ENCODE results near the gene FAM240A. TPM values are rescaled to one million over a fixed set of nuclear protein-coding genes. Genes with fewer than 3 reads are reported as not detected.

The FAM240A gene
- polyA plus RNA-seq, 5 donors, result not detected

DNA sequence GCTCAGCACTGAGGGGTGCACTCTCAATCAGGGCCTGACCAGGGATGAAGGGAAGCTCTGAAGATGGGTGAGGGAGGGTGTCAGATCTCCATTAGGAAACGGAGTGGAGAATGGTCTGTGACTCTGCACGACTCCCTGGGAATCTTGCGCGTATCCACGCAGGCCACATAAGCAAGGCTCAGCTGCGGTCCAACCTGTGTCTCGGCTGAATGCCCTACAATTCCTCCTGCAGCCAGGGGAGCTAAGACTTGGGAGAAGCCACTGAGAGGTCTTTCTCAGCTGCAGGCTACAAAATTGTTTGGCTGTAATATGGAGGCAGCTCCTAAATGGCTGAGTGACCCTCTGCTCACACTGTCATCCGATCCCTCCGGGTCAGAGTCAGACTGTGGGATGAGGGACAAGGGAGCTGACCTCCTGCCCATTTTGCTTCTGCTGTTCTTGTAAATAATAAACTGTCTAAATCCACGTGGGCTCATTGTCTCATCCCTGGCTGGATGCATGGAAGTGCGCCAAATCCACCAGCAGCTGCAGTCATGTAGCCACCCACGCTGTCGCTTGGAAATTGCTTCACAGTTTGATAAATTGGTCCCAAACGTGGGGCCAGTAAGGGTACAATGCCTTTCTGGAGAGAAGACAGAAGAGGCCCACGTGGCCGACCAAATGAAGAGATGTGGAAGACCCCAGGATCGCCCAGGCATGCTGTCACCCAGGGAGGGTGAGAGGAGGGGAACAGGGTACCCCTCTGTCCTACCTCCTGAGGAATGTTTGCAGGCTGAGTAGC is 50.6 kb downstream of the FAM240A start:
- peak; percentile 45 to 51 for DNase-seq

DNA sequence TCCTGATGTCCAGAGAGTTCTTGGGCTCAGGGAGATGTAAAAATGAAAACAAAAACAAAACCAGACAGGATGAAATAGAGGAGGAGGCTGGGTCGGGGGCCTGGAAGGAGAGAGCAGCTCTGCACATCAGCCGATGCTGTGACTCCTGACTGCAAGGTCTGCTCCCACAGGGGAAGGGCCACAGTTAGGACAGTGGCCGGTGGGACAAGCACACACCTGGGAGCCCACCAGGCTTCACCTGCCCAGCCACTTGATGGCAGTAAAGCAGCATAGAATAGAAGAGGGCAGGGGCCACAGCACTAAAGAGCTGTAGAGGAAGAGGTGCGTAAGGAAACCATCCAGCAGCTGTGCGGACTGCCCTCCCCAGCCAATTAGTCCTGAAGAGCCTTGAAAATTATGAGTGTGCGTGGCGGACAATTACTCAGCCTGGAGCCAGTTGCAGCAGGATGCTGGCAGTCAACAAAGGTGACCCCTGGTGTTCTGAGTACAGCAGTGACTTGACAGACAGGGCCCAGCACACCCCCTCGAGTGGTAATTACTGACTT is 51.3 kb downstream of the FAM240A start:
- no peak for DNase-seq

GRCh38 chr3:46664188-46664970 is 52.1 kb downstream of the FAM240A start:
- no peak for DNase-seq

DNA sequence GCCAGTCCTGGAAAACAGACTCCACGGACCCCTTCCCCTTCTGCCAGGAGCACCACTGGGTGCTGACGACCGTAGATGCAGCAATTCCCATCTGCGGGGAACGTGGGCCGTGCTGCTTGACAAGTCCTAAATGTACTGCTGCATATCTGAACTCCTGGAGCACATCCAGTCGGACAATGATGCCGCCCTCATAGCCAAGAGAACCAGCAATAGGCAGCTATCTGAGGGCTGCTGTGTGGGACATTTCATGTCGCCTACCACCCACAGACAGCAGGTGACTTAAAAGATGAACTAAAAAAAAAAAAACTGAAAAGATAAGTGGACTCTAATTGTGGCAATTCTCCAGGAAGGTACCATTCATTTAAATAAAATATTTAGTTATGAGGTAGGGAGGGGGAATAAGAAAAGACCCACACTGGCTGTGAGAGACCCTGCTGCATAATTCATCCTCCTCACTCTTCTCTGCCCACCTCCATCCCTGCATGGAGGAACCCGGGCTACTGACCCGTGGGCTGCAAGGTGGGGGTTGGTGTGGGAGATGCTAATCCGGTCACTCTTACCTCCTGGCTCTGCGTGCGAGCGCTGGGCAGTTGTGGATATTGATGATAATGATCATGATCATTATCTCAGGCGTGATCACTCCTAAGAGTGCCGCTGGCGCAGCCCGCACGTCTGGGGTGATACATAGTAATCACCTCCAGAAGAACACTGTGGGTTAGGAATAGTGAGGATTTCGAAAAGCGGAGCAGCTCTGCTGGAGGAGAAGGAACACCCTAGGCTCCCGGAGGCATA is 52.8 kb downstream of the FAM240A start:
- no peak for DNase-seq

- no peak for DNase-seq
Observed at GRCh38 chr3:46665763-46666452, 53.6 kb downstream of the FAM240A start.

- DNase-seq, result no peak
Observed at GRCh38 chr3:46666453-46666845, 54.1 kb downstream of the FAM240A start.

DNA sequence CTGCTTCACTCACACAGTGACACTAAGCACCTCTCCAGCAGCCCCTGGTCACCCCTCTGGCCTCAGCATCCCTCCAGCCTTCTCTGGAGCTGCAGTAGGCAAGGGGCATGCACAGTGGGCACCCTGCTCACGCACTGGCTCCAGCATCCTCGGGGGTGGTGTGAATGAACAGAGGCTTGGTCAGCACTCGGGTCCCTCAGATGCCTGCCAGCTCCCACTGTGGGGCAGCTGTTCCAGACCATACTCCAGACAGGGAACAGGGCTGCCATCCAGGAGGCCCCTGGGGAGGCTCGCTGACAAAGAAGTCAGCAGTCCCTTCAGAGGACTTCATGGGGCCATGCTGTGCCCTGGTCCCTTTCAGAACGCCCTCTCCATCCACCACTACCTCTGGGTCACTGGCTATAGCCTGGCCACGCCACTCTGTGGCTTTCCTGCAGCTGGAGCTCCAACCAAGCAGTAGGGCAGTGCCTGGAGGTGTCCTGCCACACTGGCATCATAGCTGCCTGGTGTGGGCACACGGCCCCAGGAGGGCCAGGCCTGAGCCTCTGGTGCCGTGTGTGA is 54.8 kb downstream of the FAM240A start:
- DNase-seq, result no peak

DNA sequence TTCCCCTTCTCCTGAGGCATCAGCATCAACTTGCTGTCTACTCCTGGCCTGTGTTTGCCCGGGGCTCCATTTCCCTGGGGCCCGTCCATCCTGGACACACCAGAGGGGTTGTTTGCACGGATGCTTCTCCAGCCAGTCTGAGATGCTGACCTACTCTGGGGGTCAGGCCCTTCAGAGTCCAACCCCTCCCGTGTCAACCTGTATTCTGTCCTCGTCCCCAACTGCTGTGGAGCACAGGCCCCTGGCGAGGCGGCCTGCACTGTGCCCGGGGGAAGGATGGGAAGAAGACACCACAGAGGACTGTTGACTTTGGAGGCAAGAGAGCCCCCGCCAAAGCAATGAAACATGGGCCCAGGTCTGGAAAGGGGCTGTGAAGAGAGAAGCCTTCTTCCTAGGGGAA is 55.3 kb downstream of the FAM240A start:
- no peak for DNase-seq

DNA sequence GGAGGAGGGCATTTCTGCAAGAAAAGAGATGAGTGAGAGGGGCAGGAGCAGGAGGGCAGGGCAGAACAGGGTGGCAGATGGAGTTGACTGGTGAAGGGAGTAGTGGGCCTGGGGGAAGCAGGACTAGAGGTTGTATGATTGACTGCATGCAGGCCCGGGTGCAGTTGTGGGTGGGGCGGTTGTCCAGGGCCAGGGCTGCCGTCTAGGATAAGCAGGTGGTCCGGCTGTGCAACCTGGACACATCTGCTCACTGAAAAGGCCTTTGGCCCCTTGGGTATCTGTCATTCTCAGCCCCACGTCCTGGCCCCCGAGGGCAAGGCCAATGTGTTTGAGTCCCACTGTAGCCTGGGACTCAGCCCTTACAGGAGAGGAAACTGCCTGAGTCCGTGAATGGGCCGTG is 55.8 kb downstream of the FAM240A start:
- no peak for DNase-seq

- DNase-seq, result no peak
Observed at GRCh38 chr3:46668591-46668990, 56.3 kb downstream of the FAM240A start.

DNA sequence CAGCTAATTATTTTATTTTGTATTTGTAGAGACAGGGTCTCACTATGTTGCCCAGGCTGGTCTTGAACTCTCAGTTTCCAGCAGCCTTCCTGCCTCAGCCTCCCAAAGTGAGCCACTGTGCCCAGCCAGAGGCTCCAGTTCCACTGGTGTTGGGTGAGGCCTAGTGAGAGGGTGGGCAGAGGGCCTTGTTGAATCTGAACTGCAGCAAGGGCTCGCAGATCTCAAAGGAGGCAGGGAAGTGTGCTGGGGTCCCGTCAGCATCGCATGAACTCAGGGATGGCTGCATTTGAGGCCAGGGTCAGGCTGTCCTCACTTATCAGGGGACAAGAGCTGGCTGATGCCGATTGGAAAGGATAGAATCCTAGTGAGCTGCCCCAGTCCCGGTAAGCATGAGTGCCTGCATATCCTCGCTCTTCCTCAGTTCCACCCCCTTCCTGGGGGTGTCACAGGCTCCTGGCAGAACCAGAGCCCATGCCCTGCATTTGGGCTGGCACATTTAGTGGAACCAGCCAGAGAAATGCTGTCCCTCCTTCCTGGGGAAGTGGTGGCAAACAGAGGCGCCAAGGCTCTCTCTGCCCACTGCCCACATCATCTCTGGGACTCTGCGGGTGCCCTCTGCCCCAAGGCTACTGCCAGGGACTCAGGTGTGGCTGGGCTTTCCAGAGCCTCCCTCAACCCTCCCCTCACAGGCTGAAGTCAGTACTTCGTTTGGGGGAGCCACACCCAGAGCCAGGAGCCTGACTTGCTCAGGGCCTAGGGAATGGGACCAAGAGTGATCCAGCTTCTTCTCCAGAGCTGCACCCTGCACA is 57.1 kb downstream of the FAM240A start:
- DNase-seq, result no peak

GRCh38 chr3:46670000-46670890 is 57.9 kb downstream of the FAM240A start:
- DNase-seq, result no peak

DNA sequence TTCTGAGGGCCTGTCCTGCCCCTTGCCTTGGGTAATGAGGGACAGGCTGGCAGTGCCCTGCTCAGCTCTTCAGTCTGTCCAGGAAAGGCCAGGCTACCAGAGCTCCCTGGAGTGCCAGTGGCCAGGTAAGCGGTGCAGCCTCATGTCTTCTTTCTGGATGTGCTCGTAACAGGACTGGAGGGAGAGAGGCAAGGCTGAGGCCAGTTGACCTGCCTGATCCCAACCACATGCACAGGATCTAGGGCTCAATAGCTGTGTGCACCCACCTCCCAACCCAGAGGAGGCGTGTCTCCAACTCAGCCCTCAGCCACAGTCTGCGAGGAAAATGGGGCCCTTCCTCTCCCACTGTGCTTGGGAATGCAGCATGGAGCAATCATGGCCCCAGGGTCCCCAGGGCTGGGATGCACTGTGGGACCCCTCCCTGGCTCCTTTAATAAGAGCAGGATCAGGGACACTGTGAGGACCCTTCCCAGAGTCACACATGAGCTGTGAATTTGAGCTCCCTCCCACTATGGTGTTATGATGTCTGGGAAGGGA is 58.6 kb downstream of the FAM240A start:
- DNase-seq, result no peak

GRCh38 chr3:46671541-46672348 is 59.4 kb downstream of the FAM240A start:
- DNase-seq, result no peak

- no peak for DNase-seq
Observed at GRCh38 chr3:46672349-46672695, 60.0 kb downstream of the FAM240A start.

GRCh38 chr3:46673151-46674030 is 61.1 kb downstream of the FAM240A start:
- no peak for DNase-seq
